OCI-LY1 (cell line): ENCODE measurements around the gene RAB10.

Experiments
- H2AFZ ChIP-seq: fragments of 200-600 bp; sonication (generic), shearing (Covaris generic); 2 replicates; pipeline ENCODE4 v1.6.0; 2014; ENCODE audit warnings: antibody characterized with exemption, mild to moderate bottlenecking, low read length
- H3F3A ChIP-seq: fragments of 200-600 bp; sonication (generic), shearing (Covaris generic); 2 replicates; pipeline ENCODE4 v1.6.0; 2014; ENCODE audit warnings: mild to moderate bottlenecking, antibody characterized with exemption, low read length, moderate library complexity; ENCODE audit not compliant: insufficient read depth
- H3K27ac ChIP-seq: fragments of 200-600 bp; sonication (generic); 2 replicates; pipeline ENCODE4 v1.5.1; 2014; ENCODE audit warnings: low read length, mixed run types, mild to moderate bottlenecking, low read depth; ENCODE audit not compliant: poor library complexity, severe bottlenecking
- H3K27me3 ChIP-seq: fragments of 200-600 bp; sonication (generic); 2 replicates; pipeline ENCODE4 v1.6.0; 2014; ENCODE audit warnings: antibody characterized with exemption, mild to moderate bottlenecking, low read length, moderate library complexity; ENCODE audit not compliant: insufficient read depth
- H3K36me3 ChIP-seq: fragments of 200-600 bp; sonication (generic); 2 replicates; pipeline ENCODE4 v1.6.1; 2014; ENCODE audit warnings: mild to moderate bottlenecking, antibody characterized with exemption, low read length, moderate library complexity, mixed read lengths; ENCODE audit not compliant: insufficient read depth
- H3K4me1 ChIP-seq: fragments of 200-600 bp; sonication (generic); 2 replicates; pipeline ENCODE4 v1.5.1; 2014; ENCODE audit warnings: mild to moderate bottlenecking, low read length, moderate library complexity; ENCODE audit not compliant: insufficient read depth, severe bottlenecking
- H3K4me2 ChIP-seq: fragments of 200-600 bp; sonication (generic), shearing (Covaris generic); 2 replicates; pipeline ENCODE4 v1.6.1; 2014; ENCODE audit warnings: low read length
- H3K4me3 ChIP-seq: fragments of 200-600 bp; sonication (generic); 2 replicates; pipeline ENCODE4 v1.5.1; 2014; ENCODE audit warnings: low read length, low read depth, mild to moderate bottlenecking, mixed read lengths; ENCODE audit not compliant: poor library complexity, severe bottlenecking
- H3K79me2 ChIP-seq: fragments of 200-600 bp; shearing (Covaris generic); 2 replicates; pipeline ENCODE4 v1.6.1; 2016; ENCODE audit warnings: mixed run types, low read length, mixed read lengths; ENCODE audit not compliant: insufficient read depth
- H3K9ac ChIP-seq: fragments of 200-600 bp; sonication (generic), shearing (Covaris generic); 2 replicates; pipeline ENCODE4 v1.6.1; 2014; ENCODE audit warnings: mild to moderate bottlenecking, low read length, mixed read lengths
- H3K9me2 ChIP-seq: fragments of 200-600 bp; sonication (generic), shearing (Covaris generic); 2 replicates; pipeline ENCODE4 v1.6.1; 2014; ENCODE audit warnings: low read depth, mild to moderate bottlenecking, low read length, mixed read lengths
- H3K9me3 ChIP-seq: fragments of 200-600 bp; shearing (Covaris generic); 2 replicates; pipeline ENCODE4 v1.6.1; 2014; ENCODE audit warnings: low read length, mixed read lengths
- H4K20me1 ChIP-seq: fragments of 200-600 bp; sonication (generic), shearing (Covaris generic); 2 replicates; pipeline ENCODE4 v1.6.0; 2016; ENCODE audit warnings: mild to moderate bottlenecking, low read length; ENCODE audit not compliant: insufficient read depth
- CTCF ChIP-seq: fragments of 200-600 bp; sonication (generic), shearing (Covaris generic); IDR thresholded peaks from 2 replicates; pipeline ENCODE4 v1.5.1; 2017; ENCODE audit warnings: mild to moderate bottlenecking, antibody characterized with exemption, low read length, moderate library complexity, mixed read lengths
- EZH2 ChIP-seq: fragments of 200-600 bp; sonication (generic), shearing (Covaris generic); IDR thresholded peaks from 2 replicates; pipeline ENCODE4 v1.8.0; 2017; ENCODE audit warnings: borderline replicate concordance, mixed run types, mild to moderate bottlenecking, antibody characterized with exemption, low read length, moderate library complexity, mixed read lengths

The RAB10 gene

DNA sequence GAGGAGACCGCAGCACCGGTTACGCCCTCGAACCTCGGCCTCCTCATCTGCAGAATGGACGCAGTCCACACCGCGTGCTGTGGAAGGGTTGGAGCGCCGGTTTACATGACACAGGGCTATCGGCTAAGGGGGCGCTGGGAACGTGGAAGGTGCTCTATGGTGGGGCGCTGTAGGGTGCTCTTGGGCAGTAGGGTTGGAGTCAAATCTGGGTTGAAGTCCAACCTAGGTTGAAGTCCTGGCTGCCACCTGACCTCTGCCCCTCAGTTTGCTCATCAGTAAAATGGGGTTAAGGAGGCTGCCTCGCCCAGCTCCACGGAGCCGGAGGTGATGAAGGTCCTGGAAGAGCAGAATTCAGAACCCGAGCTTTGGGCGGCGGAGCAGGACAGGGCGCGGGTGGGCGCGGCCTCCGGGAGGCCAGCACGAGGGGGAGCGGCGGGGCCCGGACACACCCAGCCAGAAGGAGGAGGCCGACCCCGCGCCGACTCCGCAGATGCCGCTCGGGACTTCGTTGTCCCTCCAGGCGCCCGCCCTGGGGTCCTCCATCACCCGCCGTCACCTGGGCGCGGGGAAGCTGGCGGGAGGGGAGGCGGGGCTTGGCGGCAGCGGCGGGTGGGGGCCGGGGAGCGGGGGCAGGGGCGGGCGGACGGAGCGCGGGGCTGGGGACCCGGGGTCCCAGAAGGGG lies 138.4 kb downstream of the RAB10 start:
- H4K20me1 ChIP-seq = no peaks in the 10 kb centered on the region
- no peaks in the 10 kb centered on the region for H3K36me3 ChIP-seq
- H3K79me2 ChIP-seq = no peaks in the 10 kb centered on the region
- TF ChIP-seq CTCF (no peak), EZH2 (no peak)
- H3F3A ChIP-seq = no peaks in the 10 kb centered on the region
- H3K27me3 ChIP-seq = 0 out of 2 replicates have a peak, but pooled peaks cover 6% of the 10 kb centered on the region
- no peak overlapping the region for H2AFZ ChIP-seq
- H3K4me3 ChIP-seq = peak overlapping the region; percentile 49
- no peaks in the 10 kb centered on the region for H3K9me2 ChIP-seq
- H3K4me1 ChIP-seq = no peaks in the 10 kb centered on the region
- H3K27ac ChIP-seq = no peak overlapping the region
- H3K9ac ChIP-seq = no peak overlapping the region
- H3K4me2 ChIP-seq = peak overlapping the region; percentile 67
- H3K9me3 ChIP-seq = no peaks in the 10 kb centered on the region

DNA sequence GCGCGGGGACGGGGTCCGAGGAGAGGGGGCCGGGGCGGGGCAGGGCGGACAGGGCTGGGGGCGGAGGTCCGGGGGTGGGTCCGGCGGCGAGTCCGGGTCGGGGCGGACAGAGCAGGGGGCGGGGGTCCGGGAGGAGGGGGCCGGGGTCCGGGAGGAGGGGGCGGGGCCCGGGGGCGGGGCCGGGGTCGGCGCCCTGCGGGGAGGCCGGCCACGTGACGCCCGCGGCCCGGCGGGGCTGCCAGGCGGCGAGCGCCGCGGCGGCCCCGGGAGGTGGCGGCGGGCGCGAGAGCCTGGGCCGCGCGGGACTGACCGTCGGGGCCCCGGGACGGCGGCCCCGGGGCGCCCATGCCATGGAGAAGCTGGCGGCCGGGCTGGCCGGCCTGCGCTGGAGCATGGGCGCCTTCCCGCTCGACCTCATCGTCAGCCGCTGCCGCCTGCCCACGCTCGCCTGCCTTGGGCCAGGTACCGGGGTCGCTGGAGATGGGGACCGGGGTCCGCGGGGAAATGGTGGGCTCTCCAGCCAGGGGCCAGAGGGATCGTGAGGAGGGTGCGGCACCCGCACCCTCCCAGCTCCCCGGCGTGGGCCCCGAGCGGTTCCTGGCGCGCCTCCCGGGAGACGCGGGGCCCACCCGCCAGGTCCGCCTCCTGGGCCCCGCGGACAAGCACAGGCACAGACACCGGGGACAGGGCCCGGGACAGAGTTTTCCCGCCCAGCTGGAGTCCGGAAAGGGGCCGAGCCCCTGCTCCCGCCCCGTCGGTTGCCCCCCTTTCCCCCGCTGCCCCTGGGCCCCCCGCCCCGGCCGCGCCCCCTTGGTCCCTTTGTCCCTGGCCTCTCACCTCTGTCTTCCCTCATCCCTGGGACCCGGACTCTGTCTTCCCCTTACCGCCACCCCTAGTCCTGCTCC lies 139.2 kb downstream of the RAB10 start, which contains the start of gene GAREM2:
Gene GAREM2 (plus strand): TSS at position 218 of the 905 bp plus-strand sequence. CDS start 133 bp downstream, at position 351.
- 0 out of 2 replicates have a peak, but pooled peaks cover 6% of the 10 kb centered on the region for H3K27me3 ChIP-seq

More for the DNA sequence above, 139.2 kb downstream of the RAB10 start, which contains the start of gene GAREM2:
- H3K4me2 ChIP-seq = peak within 1 kb of the TSS; percentile 67
- H3F3A ChIP-seq = no peaks in the 10 kb centered on the region
- H3K9me3 ChIP-seq = no peaks in the 10 kb centered on the region
- no peaks in the 10 kb centered on the region for H3K79me2 ChIP-seq
- H3K27ac ChIP-seq = no peak within 1 kb of the TSS
- no peak within 1 kb of the TSS for H2AFZ ChIP-seq
- H3K9me2 ChIP-seq = no peaks in the 10 kb centered on the region
- H3K4me1 ChIP-seq = no peaks in the 10 kb centered on the region
- no peak within 1 kb of the TSS; the same call in 1 of the 2 replicates for H3K9ac ChIP-seq
- no peaks in the 10 kb centered on the region for H3K36me3 ChIP-seq
- TF ChIP-seq EZH2 = no peak
- no peak for TF ChIP-seq CTCF
- peak within 1 kb of the TSS; percentile 49 for H3K4me3 ChIP-seq
- no peaks in the 10 kb centered on the region for H4K20me1 ChIP-seq
